HG03457 (cell line): ENCODE measurements around the gene CCND1.

Experiments used
- ATAC-seq: cut with Tn5 transposase; IDR thresholded peaks from one replicate; pipeline ENCODE4 v1.9.1; 2021; ENCODE audit warnings: moderate number of reproducible peaks; ENCODE audit not compliant: unreplicated experiment

CCND1 gene

GRCh38 chr11:69664103-69664775 is 23.3 kb downstream of the CCND1 start:
- no peak for ATAC-seq

GRCh38 chr11:69664901-69665300 is 23.9 kb downstream of the CCND1 start:
- ATAC-seq: no peak

GRCh38 chr11:69665669-69666068 is 24.7 kb downstream of the CCND1 start:
- ATAC-seq: no peak

- no peak for ATAC-seq
Observed at GRCh38 chr11:69666261-69666660, 25.3 kb downstream of the CCND1 start.

GRCh38 chr11:69666752-69667536 is 26.0 kb downstream of the CCND1 start:
- no peak for ATAC-seq

GRCh38 chr11:69667619-69668604 is 27.0 kb downstream of the CCND1 start:
- no peak for ATAC-seq

- no peak for ATAC-seq
Observed at GRCh38 chr11:69669486-69669885, 28.5 kb downstream of the CCND1 start.

- ATAC-seq: no peak
Observed at GRCh38 chr11:69670158-69670845, 29.3 kb downstream of the CCND1 start.

GRCh38 chr11:69671734-69672465 is 30.9 kb downstream of the CCND1 start:
- ATAC-seq: no peak

GRCh38 chr11:69674267-69674885 is 33.4 kb downstream of the CCND1 start:
- no peak for ATAC-seq

GRCh38 chr11:69674886-69675714 is 34.1 kb downstream of the CCND1 start, which contains the start of gene LTO1:
Gene LTO1 (minus strand): TSS chr11:69675353. CDS start chr11:69675239, 114 bp downstream.
- peak; percentile 46 for ATAC-seq

GRCh38 chr11:69677749-69678148 is 36.8 kb downstream of the CCND1 start:
- no peak for ATAC-seq

- ATAC-seq: no peak
Observed at GRCh38 chr11:69680688-69681087, 39.7 kb downstream of the CCND1 start.

- no peak for ATAC-seq
Observed at GRCh38 chr11:69682221-69682620, 41.3 kb downstream of the CCND1 start.

- ATAC-seq: no peak
Observed at GRCh38 chr11:69682681-69683326, 41.8 kb downstream of the CCND1 start.

GRCh38 chr11:69683764-69684333 is 42.9 kb downstream of the CCND1 start:
- no peak for ATAC-seq

GRCh38 chr11:69684651-69685050 is 43.7 kb downstream of the CCND1 start:
- no peak for ATAC-seq

GRCh38 chr11:69685348-69685747 is 44.4 kb downstream of the CCND1 start:
- no peak for ATAC-seq
